MM.1S (cell line): ENCODE data around the gene RASGRF2.

Experiments
- EZH2 ChIP-seq: fragments of 300-600 bp; sonication (generic); optimal IDR thresholded peaks from 2 replicates; pipeline ENCODE3; 2017; ENCODE audit warnings: low read depth, mild to moderate bottlenecking, antibody characterized with exemption, low read length, mixed read lengths
- EZH2phosphoT487 ChIP-seq: fragments of 300-600 bp; sonication (generic); IDR thresholded peaks from 2 replicates; pipeline ENCODE4 v1.6.1; 2018; ENCODE audit warnings: antibody characterized with exemption, low read length
- TF ChIP-seq, protein P1 (sequence below): fragments of 300-600 bp; sonication (generic); IDR thresholded peaks from 2 replicates; pipeline ENCODE4 v1.5.1; 2016; ENCODE audit warnings: antibody characterized with exemption, low read length, mixed read lengths

DNA sequence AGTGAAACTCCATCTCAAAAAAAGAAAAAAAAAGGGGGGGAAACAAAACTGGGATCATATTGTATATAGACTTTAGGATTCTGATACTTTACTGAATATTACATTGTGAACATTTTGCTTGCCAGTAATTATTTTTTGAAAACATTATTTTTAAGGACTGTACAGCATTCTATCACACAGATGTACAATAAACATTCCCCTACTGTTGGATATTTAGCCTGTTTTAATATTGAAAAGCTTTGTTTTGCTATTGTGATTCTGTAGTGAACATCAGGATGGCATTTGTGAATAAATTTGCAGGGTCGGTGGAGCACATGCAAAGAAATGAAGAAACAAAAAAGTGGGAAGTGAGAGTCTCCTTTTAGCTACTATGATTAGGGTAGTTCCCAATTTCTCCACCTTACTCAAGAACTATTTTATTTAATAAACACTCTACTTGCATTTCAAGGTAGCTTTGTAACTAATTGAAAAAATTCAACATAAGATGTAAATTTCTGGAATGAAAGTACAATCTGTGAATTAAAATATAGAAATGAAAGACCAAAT lies 18.7 kb downstream of the RASGRF2 start:
- TF ChIP-seq, protein P1, sequence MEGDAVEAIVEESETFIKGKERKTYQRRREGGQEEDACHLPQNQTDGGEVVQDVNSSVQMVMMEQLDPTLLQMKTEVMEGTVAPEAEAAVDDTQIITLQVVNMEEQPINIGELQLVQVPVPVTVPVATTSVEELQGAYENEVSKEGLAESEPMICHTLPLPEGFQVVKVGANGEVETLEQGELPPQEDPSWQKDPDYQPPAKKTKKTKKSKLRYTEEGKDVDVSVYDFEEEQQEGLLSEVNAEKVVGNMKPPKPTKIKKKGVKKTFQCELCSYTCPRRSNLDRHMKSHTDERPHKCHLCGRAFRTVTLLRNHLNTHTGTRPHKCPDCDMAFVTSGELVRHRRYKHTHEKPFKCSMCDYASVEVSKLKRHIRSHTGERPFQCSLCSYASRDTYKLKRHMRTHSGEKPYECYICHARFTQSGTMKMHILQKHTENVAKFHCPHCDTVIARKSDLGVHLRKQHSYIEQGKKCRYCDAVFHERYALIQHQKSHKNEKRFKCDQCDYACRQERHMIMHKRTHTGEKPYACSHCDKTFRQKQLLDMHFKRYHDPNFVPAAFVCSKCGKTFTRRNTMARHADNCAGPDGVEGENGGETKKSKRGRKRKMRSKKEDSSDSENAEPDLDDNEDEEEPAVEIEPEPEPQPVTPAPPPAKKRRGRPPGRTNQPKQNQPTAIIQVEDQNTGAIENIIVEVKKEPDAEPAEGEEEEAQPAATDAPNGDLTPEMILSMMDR = no peak
- TF ChIP-seq EZH2 (no peak), EZH2phosphoT487 (no peak)
